ENCODE results near the gene RNF41. TPM values are rescaled to one million over a fixed set of nuclear protein-coding genes. Genes with fewer than 3 reads are reported as not detected.

The RNF41 gene
- polyA plus RNA-seq, 1 experiment, result 97.2 TPM

- no peak for TF ChIP-seq CTCF (IDR thresholded peaks at IDR 0.05; ENCODE audit: low read depth, low read length)
- POLR2A ChIA-PET, result no interaction called here
Measured at GRCh38 chr12:56152756-56153677, 68.7 kb downstream of the RNF41 start.

More at GRCh38 chr12:56152756-56153677, 68.7 kb downstream of the RNF41 start:
- H3K4me3 ChIP-seq (ENCODE audit: low read depth, low read length), result peak overlapping the region; percentile 71
- DNase-seq (ENCODE audit: low read depth, low spot score), result no peak
- no peaks in the 10 kb centered on the region for H3K27me3 ChIP-seq (ENCODE audit: control insufficient read depth, insufficient read depth, low read length)
- peak overlapping the region; percentile 11 for H3K27ac ChIP-seq (ENCODE audit: low read depth, low read length)
- H3K9me3 ChIP-seq (ENCODE audit: control insufficient read depth, insufficient read depth, low read length), result no peaks in the 10 kb centered on the region
- CTCF ChIA-PET, result no interaction called here

Other genes starting within 250 kb of the RNF41 start
- 136 and 157 TPM in 2 replicates for gene RAB5B, start 247.8 kb downstream of the RNF41 start, polyA plus RNA-seq (2011; rRNA removed)
- gene SUOX, start 224.6 kb downstream of the RNF41 start, polyA plus RNA-seq (2011; rRNA removed), result 21.0 and 22.8 TPM in 2 replicates
- 3.9 and 4.7 TPM in 2 replicates for gene IKZF4, start 200.9 kb downstream of the RNF41 start, polyA plus RNA-seq (2011; rRNA removed)
- gene RPS26, start 180.0 kb downstream of the RNF41 start, polyA plus RNA-seq (2011; rRNA removed), result 348 and 382 TPM in 2 replicates
- gene ERBB3, start 141.8 kb downstream of the RNF41 start, polyA plus RNA-seq (2011; rRNA removed), result 1.7 and 2.1 TPM in 2 replicates
- gene PA2G4, start 117.4 kb downstream of the RNF41 start, polyA plus RNA-seq (2011; rRNA removed), result 169 and 223 TPM in 2 replicates
- 7,461 and 7,686 TPM in 2 replicates for gene RPL41, start 105.3 kb downstream of the RNF41 start, polyA plus RNA-seq (2011; rRNA removed)
- 1.5 and 1.9 TPM in 2 replicates for gene ZC3H10, start 103.7 kb downstream of the RNF41 start, polyA plus RNA-seq (2011; rRNA removed)
- gene ESYT1, start 93.7 kb downstream of the RNF41 start, polyA plus RNA-seq (2011; rRNA removed), result 127 and 140 TPM in 2 replicates
- gene MYL6B, start 69.3 kb downstream of the RNF41 start, polyA plus RNA-seq (2011; rRNA removed), result 118 and 124 TPM in 2 replicates
- 5,661 and 5,957 TPM in 2 replicates for gene MYL6, start 63.6 kb downstream of the RNF41 start, polyA plus RNA-seq (2011; rRNA removed)
- gene SMARCC2, start 32.4 kb downstream of the RNF41 start, polyA plus RNA-seq (2011; rRNA removed), result 90.2 and 101 TPM in 2 replicates
- 46.9 and 52.5 TPM in 2 replicates for gene NABP2, start 2.4 kb upstream of the RNF41 start, polyA plus RNA-seq (2011; rRNA removed)
- gene SLC39A5, start 8.1 kb upstream of the RNF41 start, polyA plus RNA-seq (2011; rRNA removed), result not detected in 2 replicates
- gene ANKRD52, start 36.5 kb upstream of the RNF41 start, polyA plus RNA-seq (2011; rRNA removed), result 16.0 and 20.2 TPM in 2 replicates
- gene COQ10A, start 45.0 kb upstream of the RNF41 start, polyA plus RNA-seq (2011; rRNA removed), result 12.1 and 15.6 TPM in 2 replicates
- 167 and 173 TPM in 2 replicates for gene CS, start 78.4 kb upstream of the RNF41 start, polyA plus RNA-seq (2011; rRNA removed)
- gene CNPY2, start 94.1 kb upstream of the RNF41 start, polyA plus RNA-seq (2011; rRNA removed), result 186 and 194 TPM in 2 replicates
- 18.5 and 22.2 TPM in 2 replicates for gene PAN2, start 112.1 kb upstream of the RNF41 start, polyA plus RNA-seq (2011; rRNA removed)
- gene IL23A, start 117.0 kb upstream of the RNF41 start, polyA plus RNA-seq (2011; rRNA removed), result 0.19 TPM in 1 of 2 replicates, not detected in the other
- gene STAT2, start 138.2 kb upstream of the RNF41 start, polyA plus RNA-seq (2011; rRNA removed), result 179 and 193 TPM in 2 replicates
- not detected in 2 replicates for gene APOF, start 140.9 kb upstream of the RNF41 start, polyA plus RNA-seq (2011; rRNA removed)
- 2.0 and 3.3 TPM in 2 replicates for gene TIMELESS, start 227.5 kb upstream of the RNF41 start, polyA plus RNA-seq (2011; rRNA removed)
- gene MIP, start 232.7 kb upstream of the RNF41 start, polyA plus RNA-seq (2011; rRNA removed), result not detected in 2 replicates
- gene SPRYD4, start 246.7 kb upstream of the RNF41 start, polyA plus RNA-seq (2011; rRNA removed), result 2.0 TPM in 2 replicates

Measured in AG04450 (cell line).